A549 (cell line): ENCODE results near the gene LRRC59. TPM values are rescaled to one million over a fixed set of nuclear protein-coding genes. Genes with fewer than 3 reads are reported as not detected.

Experiments used
- ATAC-seq, 2 experiments: fragments of 200-7000 bp in 1 of 2; fragments of >200 bp in 1 of 2; cut with Nextera tagmentation in 1 of 2; cut with Tn5 transposase in 1 of 2; 3 replicates each; pipeline versions ENCODE4 v1.8.0 to v1.9.1; 2018 to 2020; ENCODE audit warnings: mild to moderate bottlenecking in 1 of 2, moderate library complexity in 1 of 2
- CTCF ChIA-PET: fragments of 300-600 bp; sonication (Branson Sonifier 250); formaldehyde crosslinking; extraction: SDS; loops from one replicate; lab custom pipeline; 2021; ENCODE audit warnings: antibody characterized with exemption, inconsistent platforms; lab: Yijun Ruan, JAX
- POLR2A ChIA-PET: fragments of 350-600 bp; formaldehyde crosslinking; extraction: SDS; loops from one replicate; lab custom pipeline; 2021; ENCODE audit warnings: antibody characterized with exemption, inconsistent platforms; lab: Yijun Ruan, JAX
- DNase-seq, 2 experiments: peaks; one replicate each; pipeline versions ENCODE4 v3.0.0 to v3.0.0-alpha.2; 2011 to 2016; ENCODE audit warnings: low read depth in 1 of 2, low spot score in 1 of 2
- FAIRE-seq: peaks from 2 replicates; lab custom pipeline; 2011; peaks lifted over from hg19 to GRCh38; lab: Jason Lieb, UNC
- H3K27ac ChIP-seq, 2 experiments: fragments of >200 bp; sonication (Bioruptor Twin); formaldehyde crosslinking; 3 replicates each; pipeline ENCODE4 v1.5.1; 2016 to 2017
- H3K4me1 ChIP-seq: fragments of >200 bp; sonication (Bioruptor Twin); formaldehyde crosslinking; 3 replicates; pipeline ENCODE4 v1.6.1; 2016
- H3K4me2 ChIP-seq: fragments of >200 bp; sonication (Bioruptor Twin); formaldehyde crosslinking; 3 replicates; pipeline ENCODE4 v1.6.1; 2016
- H3K4me3 ChIP-seq: fragments of >200 bp; sonication (Bioruptor Twin); formaldehyde crosslinking; 3 replicates; pipeline ENCODE4 v1.5.1; 2016
- H3K9me3 ChIP-seq: fragments of >200 bp; sonication (Bioruptor Twin); formaldehyde crosslinking; 3 replicates; pipeline ENCODE4 v1.6.1; 2016
- BHLHE40 ChIP-seq: IDR thresholded peaks from 2 replicates; pipeline ENCODE4 v1.6.1; 2012; ENCODE audit warnings: low read depth, low read length, inconsistent platforms
- CBX2 ChIP-seq: fragments of 200-600 bp; sonication (generic); IDR thresholded peaks from 2 replicates; pipeline ENCODE4 v1.6.1; 2016; ENCODE audit warnings: low read depth, mild to moderate bottlenecking, borderline replicate concordance
- CHD4 ChIP-seq: fragments of 200-600 bp; sonication (generic); IDR thresholded peaks from 2 replicates; pipeline ENCODE4 v1.6.1; 2016; ENCODE audit warnings: antibody characterized with exemption, mild to moderate bottlenecking, borderline replicate concordance
- EHF ChIP-seq: fragments of 250-450 bp; sonication (Bioruptor Pico); IDR thresholded peaks from 2 replicates; pipeline ENCODE4 v1.5.0; 2020; ENCODE audit warnings: mild to moderate bottlenecking
- EHMT2 ChIP-seq: fragments of 200-600 bp; sonication (generic); IDR thresholded peaks from 2 replicates; pipeline ENCODE4 v1.6.1; 2016; ENCODE audit warnings: antibody characterized with exemption, low read depth, mild to moderate bottlenecking, moderate library complexity
- FOSB ChIP-seq: fragments of 250-450 bp; sonication (Bioruptor Pico); IDR thresholded peaks from 2 replicates; pipeline ENCODE4 v1.5.0; 2020; ENCODE audit warnings: mild to moderate bottlenecking, moderate library complexity
- KDM1A ChIP-seq: fragments of 200-600 bp; sonication (generic); IDR thresholded peaks from 2 replicates; pipeline ENCODE4 v1.6.1; 2016; ENCODE audit warnings: low read depth, mild to moderate bottlenecking
- MAZ ChIP-seq: fragments of 150-350 bp; IDR thresholded peaks from 2 replicates; pipeline ENCODE4 v1.6.1; 2014; ENCODE audit warnings: antibody characterized with exemption, low read depth, low read length, borderline replicate concordance
- MYC ChIP-seq: IDR thresholded peaks from 2 replicates; pipeline ENCODE4 v1.6.1; 2012; ENCODE audit warnings: mild to moderate bottlenecking, inconsistent platforms, low read length, improper control_type of control experiment, borderline replicate concordance
- NPAS2 ChIP-seq: fragments of 250-450 bp; sonication (Bioruptor Pico); IDR thresholded peaks from 2 replicates; pipeline ENCODE4 v1.8.0; 2022; ENCODE audit warnings: mild to moderate bottlenecking, moderate library complexity, borderline replicate concordance
- PBX3 ChIP-seq: IDR thresholded peaks from 2 replicates; pipeline ENCODE4 v1.6.1; 2012
- RAD21 ChIP-seq, 2 experiments: fragments of >200 bp in 1 of 2; sonication (Bioruptor Twin) in 1 of 2; formaldehyde crosslinking in 1 of 2; IDR thresholded peaks in 1 of 2; conservative IDR thresholded peaks in 1 of 2; 2 replicates in 1 of 2; 3 replicates in 1 of 2; pipeline ENCODE4 v1.6.1; 2012 to 2018; ENCODE audit warnings: inconsistent platforms in 1 of 2
- RARB ChIP-seq: fragments of 250-450 bp; sonication (Bioruptor Pico); IDR thresholded peaks from 2 replicates; pipeline ENCODE4 v1.8.0; 2021; ENCODE audit warnings: mild to moderate bottlenecking, moderate library complexity
- RFX5 ChIP-seq: fragments of 450-650 bp; IDR thresholded peaks from 2 replicates; pipeline ENCODE4 v1.7.1; 2014; ENCODE audit warnings: antibody characterized with exemption, mild to moderate bottlenecking, moderate library complexity
- RNF2 ChIP-seq: fragments of 200-600 bp; sonication (generic); IDR thresholded peaks from 2 replicates; pipeline ENCODE4 v1.6.1; 2016; ENCODE audit warnings: low read depth, mild to moderate bottlenecking, antibody characterized with exemption, moderate library complexity, borderline replicate concordance
- ZFP36 ChIP-seq: fragments of 450-650 bp; IDR thresholded peaks from 2 replicates; pipeline ENCODE4 v1.6.1; 2014; ENCODE audit warnings: borderline replicate concordance; ENCODE audit not compliant: partially characterized antibody
- ZNF302 ChIP-seq: fragments of 250-450 bp; sonication (Bioruptor Pico); IDR thresholded peaks from 2 replicates; pipeline ENCODE4 v1.9.0; 2021; ENCODE audit warnings: inconsistent platforms, mild to moderate bottlenecking, moderate library complexity
- WGBS: methylation state at CpG from one replicate; pipeline ENCODE4 v1.1.6; 2017; ENCODE audit errors: missing lambda C conversion rate; 5-methylcytosine and 5-hydroxymethylcytosine counted together
- polyA plus RNA-seq, 4 experiments: library from polyadenylated mRNA; depleted of rRNA in 3 of 4; stranded (reverse); fragments of >200 nt; fragmentation: RNase III in 1 of 4; extraction: RNeasy Plus Mini Kit Qiagen cat#74134 plus additional on column Dnase treatment in 1 of 4; gene quantifications; 2 replicates in 3 of 4; 3 replicates in 1 of 4; pipeline ENCODE4 v1.2.3, GENCODE V29; 2011 to 2017
- TF ChIP-seq, protein P1 (sequence below): fragments of >200 bp; sonication (Bioruptor Twin); formaldehyde crosslinking; IDR thresholded peaks from 3 replicates; pipeline ENCODE4 v1.6.1; 2016

LRRC59 gene
- polyA plus RNA-seq, 2 of the 4 experiments (the other 2 are of a cell fraction): 209 to 228 TPM

DNA sequence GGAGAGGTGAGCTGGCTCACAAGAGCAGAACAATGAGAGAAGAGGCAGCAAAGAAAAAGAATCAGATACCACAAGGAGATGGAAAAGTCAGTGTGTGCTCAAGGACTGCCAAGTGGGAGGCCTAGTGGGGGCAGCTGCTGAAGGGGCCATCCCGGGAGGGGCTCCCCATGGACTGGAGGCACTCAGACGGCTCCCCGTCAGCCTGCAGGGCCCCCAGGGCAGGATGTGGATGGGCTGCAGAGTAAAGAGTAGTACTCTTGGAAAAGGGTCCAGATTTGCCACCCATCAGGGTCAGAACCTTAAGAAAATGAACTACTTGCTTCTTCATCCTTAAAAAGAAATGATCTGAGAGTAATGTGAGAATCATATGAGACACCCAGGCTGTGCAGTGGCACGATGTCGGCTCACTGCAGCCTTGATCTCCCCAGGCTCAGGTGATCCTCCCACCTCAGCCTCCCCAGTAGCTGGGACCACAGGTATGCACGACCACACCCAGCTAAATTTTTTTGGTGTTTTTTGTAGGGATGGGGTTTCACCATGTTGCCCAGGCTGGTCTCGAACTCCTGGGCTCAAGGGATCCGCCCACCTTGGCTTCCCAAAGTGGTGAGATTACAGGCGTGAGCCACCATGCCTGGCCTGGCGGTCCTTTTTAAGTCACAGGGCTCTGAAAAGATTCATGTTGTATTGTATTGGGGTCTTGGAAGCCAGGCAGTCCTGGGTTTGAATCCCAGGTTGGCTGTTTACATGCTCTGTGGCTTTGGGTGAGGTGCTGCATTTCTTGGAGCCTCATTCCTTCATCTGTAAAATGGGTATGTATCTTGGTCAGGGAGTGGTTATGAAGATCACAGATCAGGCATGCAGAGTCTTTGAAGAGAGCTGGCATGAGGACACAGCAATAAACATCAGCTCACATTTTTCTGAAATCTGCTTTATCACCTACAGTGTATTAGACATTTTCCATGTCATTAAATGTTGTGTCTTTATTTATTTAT, 43.8 kb upstream of the LRRC59 start:
- CTCF ChIA-PET: interaction anchor here (0.8 to 6.0 kb wide), 4 partner anchors 17 to 44 kb away, joined by 3 to 26 read pairs (median 4); partner anchors contain the start of gene LRRC59
- TF ChIP-seq RARB (CRISPR knock-in tag) (no peak), KDM1A (0 out of 2 replicates have a peak, but pooled peaks have one; percentile 49)
- TF ChIP-seq, protein P1, sequence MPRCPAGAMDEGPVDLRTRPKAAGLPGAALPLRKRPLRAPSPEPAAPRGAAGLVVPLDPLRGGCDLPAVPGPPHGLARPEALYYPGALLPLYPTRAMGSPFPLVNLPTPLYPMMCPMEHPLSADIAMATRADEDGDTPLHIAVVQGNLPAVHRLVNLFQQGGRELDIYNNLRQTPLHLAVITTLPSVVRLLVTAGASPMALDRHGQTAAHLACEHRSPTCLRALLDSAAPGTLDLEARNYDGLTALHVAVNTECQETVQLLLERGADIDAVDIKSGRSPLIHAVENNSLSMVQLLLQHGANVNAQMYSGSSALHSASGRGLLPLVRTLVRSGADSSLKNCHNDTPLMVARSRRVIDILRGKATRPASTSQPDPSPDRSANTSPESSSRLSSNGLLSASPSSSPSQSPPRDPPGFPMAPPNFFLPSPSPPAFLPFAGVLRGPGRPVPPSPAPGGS: no peak
- no peak for ATAC-seq

GRCh38 chr17:50440172-50440837, 43.0 kb upstream of the LRRC59 start:
- CTCF ChIA-PET: interaction anchor here (1.2 to 6.0 kb wide), 2 partner anchors 32 to 43 kb away, joined by 3 to 26 read pairs; partner anchors contain the start of gene LRRC59
- H3K4me3 ChIP-seq: no peak overlapping the region
- 68% methylated on average over 4 of the region's 4 CpGs for WGBS

More for the DNA sequence above, 43.8 kb upstream of the LRRC59 start:
- DNase-seq (no peak), FAIRE-seq (no peak)
- Histone ChIP-seq H3K4me3 (no peak overlapping the region), H3K27ac (no peak overlapping the region), H3K9me3 (no peaks in the 10 kb centered on the region), H3K4me1 (no peaks in the 10 kb centered on the region), H3K4me2 (no peak overlapping the region)
- 87% methylated on average over 10 of the region's 10 CpGs for WGBS
- POLR2A ChIA-PET: no interaction called here

DNA sequence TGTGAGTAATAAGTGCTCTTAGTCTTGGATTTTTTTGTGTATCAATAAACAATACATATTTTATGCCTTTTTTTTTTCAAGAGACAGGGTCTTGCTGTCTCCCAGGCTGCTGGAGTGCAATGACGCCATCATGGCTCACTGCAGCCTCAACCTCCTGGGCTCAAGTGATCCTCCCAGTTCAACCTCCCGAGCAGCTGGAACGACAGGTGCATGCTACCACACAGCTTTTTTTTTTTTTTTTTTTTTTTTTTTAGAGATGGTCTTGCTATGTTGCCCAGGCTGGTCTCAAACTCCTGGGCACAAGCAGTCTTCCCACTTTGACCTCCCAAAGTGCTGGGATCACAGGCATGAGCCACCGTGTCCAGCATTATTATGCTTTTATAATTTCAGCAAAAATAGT, 41.7 kb upstream of the LRRC59 start:
- TF ChIP-seq BHLHE40 (no peak), MAZ (no peak), MYC (no peak), EHF (no peak)
- TF ChIP-seq, protein P1: no peak
- Histone ChIP-seq H3K27ac (no peak overlapping the region), H3K4me1 (no peaks in the 10 kb centered on the region), H3K4me2 (no peak overlapping the region), H3K9me3 (no peaks in the 10 kb centered on the region), H3K4me3 (no peak overlapping the region)
- 89% methylated on average over 4 of the region's 4 CpGs for WGBS
- CTCF ChIA-PET: interaction anchor here (1.6 to 6.0 kb wide), 2 partner anchors 41 to 142 kb away, joined by 3 to 26 read pairs; partner anchors contain the start of gene LRRC59
- POLR2A ChIA-PET: interaction anchor here (0.6 kb wide), 1 partner anchor 43 kb away, joined by 3 read pairs; no protein-coding TSS in a partner anchor
- FAIRE-seq: no peak
- no peak for ATAC-seq
- no peak for DNase-seq

More at GRCh38 chr17:50440172-50440837, 43.0 kb upstream of the LRRC59 start:
- Histone ChIP-seq H3K4me2 (no peak overlapping the region), H3K27ac (no peak overlapping the region), H3K9me3 (no peaks in the 10 kb centered on the region), H3K4me1 (no peaks in the 10 kb centered on the region)
- TF ChIP-seq KDM1A (no peak), ZNF302 (CRISPR knock-in tag) (no peak), RNF2 (no peak), FOSB (CRISPR knock-in tag) (no peak), BHLHE40 (no peak), EHMT2 (no peak), RARB (CRISPR knock-in tag) (no peak), PBX3 (no peak), RFX5 (no peak), CHD4 (no peak), MAZ (no peak), RAD21 (conservative IDR thresholded peaks at IDR 0.05 in 1 of 2, IDR thresholded peaks at IDR 0.05 in 1 of 2) (no peak), CBX2 (no peak), ZFP36 (no peak), NPAS2 (no peak)
- TF ChIP-seq, protein P1: no peak
- DNase-seq (no peak), FAIRE-seq (no peak), ATAC-seq (no peak; a peak in 1 of 6 replicates)
- POLR2A ChIA-PET: no interaction called here
